Measurements from ENCODE around the gene IFNL3.
A peak's percentile ranks its signal among the peaks of the same experiment; 100 is the strongest.
"Not testable (repeated sequence)": the region's sequence is repeated elsewhere in the genome, so short reads cannot be mapped to it uniquely, and the experiment has no call there.

Gene IFNL3

GRCh38 chr19:39253374-39254149 lies 8.8 kb upstream of the IFNL3 start:
- no peak for DNase-seq (ENCODE audit: low read depth, low spot score)

GRCh38 chr19:39252458-39252857 lies 7.7 kb upstream of the IFNL3 start:
- DNase-seq (ENCODE audit: low read depth, low spot score) = no peak

GRCh38 chr19:39251846-39252245 lies 7.0 kb upstream of the IFNL3 start:
- DNase-seq (ENCODE audit: low read depth, low spot score) = no peak

- DNase-seq (ENCODE audit: low read depth, low spot score) = no peak
These were observed 6.3 kb upstream of the IFNL3 start for GRCh38 chr19:39251081-39251480.

GRCh38 chr19:39248806-39249205 lies 4.0 kb upstream of the IFNL3 start, which contains the start of gene IFNL4:
Gene IFNL4, minus strand, starts transcription at chr19:39248856.
- no peak for DNase-seq (ENCODE audit: low read depth, low spot score)

GRCh38 chr19:39247701-39248664 lies 3.2 kb upstream of the IFNL3 start:
- peak; percentile 35 for DNase-seq (ENCODE audit: low read depth, low spot score)

GRCh38 chr19:39246951-39247669 lies 2.3 kb upstream of the IFNL3 start:
- peak; percentile 29 for DNase-seq (ENCODE audit: low read depth, low spot score)

- not testable (repeated sequence) for DNase-seq (ENCODE audit: low read depth, low spot score)
These were observed 360 bp upstream of the IFNL3 start for GRCh38 chr19:39245166-39245565.

- not testable (repeated sequence) for DNase-seq (ENCODE audit: low read depth, low spot score)
These were observed 1.1 kb downstream of the IFNL3 start for GRCh38 chr19:39243741-39244140.

GRCh38 chr19:39240421-39240820 lies 4.4 kb downstream of the IFNL3 start:
- DNase-seq (ENCODE audit: low read depth, low spot score) = no peak

- DNase-seq (ENCODE audit: low read depth, low spot score) = no peak
These were observed 5.9 kb downstream of the IFNL3 start for GRCh38 chr19:39238944-39239343.

- no peak for DNase-seq (ENCODE audit: low read depth, low spot score)
These were observed 6.6 kb downstream of the IFNL3 start for GRCh38 chr19:39238209-39238608.

GRCh38 chr19:39237200-39238184 lies 7.3 kb downstream of the IFNL3 start:
- peak; percentile 8 for DNase-seq (ENCODE audit: low read depth, low spot score)

GRCh38 chr19:39236527-39236926 lies 8.3 kb downstream of the IFNL3 start:
- DNase-seq (ENCODE audit: low read depth, low spot score) = no peak

GRCh38 chr19:39232708-39233107 lies 12.1 kb downstream of the IFNL3 start:
- no peak for DNase-seq (ENCODE audit: low read depth, low spot score)

GRCh38 chr19:39230096-39230764 lies 14.6 kb downstream of the IFNL3 start:
- DNase-seq (ENCODE audit: low read depth, low spot score) = no peak

- DNase-seq (ENCODE audit: low read depth, low spot score) = no peak
These were observed 19.9 kb downstream of the IFNL3 start for GRCh38 chr19:39224910-39225309.

- peak; percentile 65 for DNase-seq (ENCODE audit: low read depth, low spot score)
These were observed 21.0 kb downstream of the IFNL3 start for GRCh38 chr19:39223703-39224279.

- DNase-seq (ENCODE audit: low read depth, low spot score) = not testable (repeated sequence)
These were observed 25.7 kb downstream of the IFNL3 start for GRCh38 chr19:39219108-39219507.

Data from astrocyte of the hippocampus (primary cell).